Adrenal gland (tissue), 12 donors: ENCODE data around the gene TPR. TPM values are rescaled to one million over a fixed set of nuclear protein-coding genes. Genes with fewer than 3 reads are reported as not detected.
"Not testable (repeated sequence)": the region's sequence is repeated elsewhere in the genome, so short reads cannot be mapped to it uniquely, and the experiment has no call there.

ENCODE experiments used
- DNase-seq, 7 donors: peaks; one replicate each; pipeline ENCODE4 v3.0.0-alpha.2; 2019 to 2020
- H3K27ac ChIP-seq, 5 donors: fragments of 200-600 bp; sonication (generic) in 4 of 5; 1 replicate in 3 of 5; 2 replicates in 2 of 5; pipeline versions ENCODE4 v1.5.1 to v1.8.0; 2016 to 2020; ENCODE audit warnings: mild to moderate bottlenecking in 1 of 5
- H3K27me3 ChIP-seq: fragments of 200-600 bp; 2 replicates; pipeline ENCODE4 v1.8.0; 2021
- H3K36me3 ChIP-seq, 2 donors: fragments of 200-600 bp; replicated peaks in 1 of 2; 1 replicate in 1 of 2; 2 replicates in 1 of 2; pipeline versions ENCODE4 v1.5.1 to v1.8.0; 2018 to 2022
- H3K4me1 ChIP-seq, 2 donors: fragments of 200-600 bp; replicated peaks in 1 of 2; 1 replicate in 1 of 2; 2 replicates in 1 of 2; pipeline versions ENCODE4 v1.5.1 to v1.8.0; 2018 to 2021
- H3K4me3 ChIP-seq, 4 donors: fragments of 200-600 bp; sonication (generic) in 3 of 4; one replicate each; pipeline ENCODE4 v1.5.1; 2016 to 2018
- H3K9me3 ChIP-seq, 3 donors: fragments of 200-600 bp; sonication (generic) in 1 of 3; replicated peaks in 1 of 3; 1 replicate in 2 of 3; 2 replicates in 1 of 3; pipeline versions ENCODE4 v1.5.1 to v1.8.0; 2016 to 2021
- CTCF ChIP-seq, 6 experiments: fragments of 450-650 bp in 4 of 6; fragments of 200-600 bp in 2 of 6; sonication (generic) in 1 of 6; IDR thresholded peaks; 1 replicate in 5 of 6; 2 replicates in 1 of 6; pipeline versions ENCODE4 v1.5.1 to v1.8.0; 2016 to 2021; ENCODE audit warnings: antibody characterized with exemption in 6 of 6, mild to moderate bottlenecking in 2 of 6, moderate library complexity in 1 of 6
- POLR2A ChIP-seq, 2 donors: fragments of 450-650 bp; IDR thresholded peaks; one replicate each; pipeline ENCODE4 v1.6.1; 2017; ENCODE audit warnings: antibody characterized with exemption in 2 of 2, mild to moderate bottlenecking in 2 of 2, moderate library complexity in 1 of 2
- WGBS, 4 donors: extraction: QIAGEN DNeasy Blood & Tissue Kit in 2 of 4; methylation state at CpG; one replicate each; pipeline versions ENCODE4 v1.1.5 to v1.1.7; 2013 to 2017; 5-methylcytosine and 5-hydroxymethylcytosine counted together
- intact Hi-C, 2 donors: fragments of 100-400 bp; cut with DNase I; formaldehyde crosslinking; loops; one replicate each; pipeline versions ENCODE4 v1.14.1 to v1.15.0; 2022 to 2023
- polyA plus RNA-seq, 3 donors: library from polyadenylated mRNA; stranded (reverse); fragments of 200-250 nt in 2 of 3; fragments of 350-450 nt in 1 of 3; fragmentation: Illumina TruSeq in 1 of 3; extraction: RNeasy Lipid Tissue Mini Kit (QIAGEN cat#74804) in 1 of 3; gene quantifications; one replicate each; pipeline ENCODE4 v1.2.3, GENCODE V29; 2013 to 2014
- total RNA-seq, 9 donors: library from RNA; depleted of rRNA in 4 of 9; stranded (reverse); fragments of >200 nt in 4 of 9; fragments of 120-200 nt in 1 of 9; fragmentation: NEBNext Ultra II Directional in 1 of 9; extraction: Animal tissue kit (Norgen Biotek cat#: 25700) in 1 of 9; gene quantifications; one replicate each; pipeline versions ENCODE4 v1.1.0 to v1.2.4, GENCODE V29; 2013 to 2023
- donor health status: healthy with polysubstance abuse.
- donor health status: Bipolar disorder and iron deficiency.
- donor health status: DM: yes; HTN: yes; CAD: no.
- donor health status: DM: no; HTN: no; CAD: no.
- donor health status: DM: no; HTN: no; CAD: no.
- donor health status: DM: yes; HTN: yes; CAD: no.

TPR gene
- total and polyA plus RNA-seq, 12 donors, result 24.2 to 99.2 (median 57.0) TPM

- peaks cover 0 to 27% of the 10 kb centered on the region in 2 donors for H3K36me3 ChIP-seq
- peaks cover 18 to 25% of the 10 kb centered on the region in 2 donors for H3K4me1 ChIP-seq
- H3K9me3 ChIP-seq, result no peaks in the 10 kb centered on the region
- peak overlapping the region; percentile 28 to 88 (median 81) for H3K4me3 ChIP-seq
- no peak for TF ChIP-seq CTCF (IDR thresholded peaks at IDR 0.05)
- TF ChIP-seq POLR2A (IDR thresholded peaks at IDR 0.05), result no peak
- WGBS, 4 donors, result 0 to 1% (median 0%) methylated on average over 19 to 37 of the region's 37 CpGs
- no peaks in the 10 kb centered on the region for H3K27me3 ChIP-seq
- peak; percentile 15 to 74 (median 51) for DNase-seq
- peak overlapping the region; percentile 64 to 98 (median 94) for H3K27ac ChIP-seq
- intact Hi-C loops, result no loop called here
Observed at GRCh38 chr1:186374303-186375151, 526 bp downstream of the TPR start.

- peaks cover 0 to 96% of the 10 kb centered on the region in 2 donors for H3K36me3 ChIP-seq
- H3K4me3 ChIP-seq, H3K4me1 ChIP-seq, H3K27ac ChIP-seq, H3K27me3 ChIP-seq, intact Hi-C loops, DNase-seq, H3K9me3 ChIP-seq: not testable (repeated sequence)
- WGBS, 4 donors, result 92 to 96% (median 94%) methylated on average over 8 of the region's 8 CpGs
Observed at GRCh38 chr1:186347837-186348691, 27.0 kb downstream of the TPR start.

- Histone ChIP-seq H3K27me3 (no peaks in the 10 kb centered on the region), H3K36me3 (peaks cover 0 to 97% of the 10 kb centered on the region in 2 donors)
Observed at GRCh38 chr1:186340772-186341171, 34.3 kb downstream of the TPR start.

GRCh38 chr1:186337554-186337953, 37.5 kb downstream of the TPR start:
- Histone ChIP-seq H3K9me3 (no peaks in the 10 kb centered on the region), H3K4me3 (no peak overlapping the region), H3K27me3 (no peaks in the 10 kb centered on the region), H3K36me3 (peaks cover 0 to 97% of the 10 kb centered on the region in 2 donors), H3K4me1 (no peaks in the 10 kb centered on the region), H3K27ac (no peak overlapping the region)
- no peak for DNase-seq
- WGBS, 4 donors, result 94 to 96% (median 95%) methylated on average over 2 of the region's 2 CpGs
- intact Hi-C loops, result no loop called here
- no peak for TF ChIP-seq POLR2A (IDR thresholded peaks at IDR 0.05)
- no peak for TF ChIP-seq CTCF (IDR thresholded peaks at IDR 0.05)

More at GRCh38 chr1:186340772-186341171, 34.3 kb downstream of the TPR start:
- Histone ChIP-seq H3K4me3 (no peak overlapping the region), H3K9me3 (no peaks in the 10 kb centered on the region), H3K4me1 (no peaks in the 10 kb centered on the region), H3K27ac (no peak overlapping the region)
- no peak for TF ChIP-seq POLR2A (IDR thresholded peaks at IDR 0.05)
- no peak for TF ChIP-seq CTCF (IDR thresholded peaks at IDR 0.05)
- intact Hi-C loops, result no loop called here
- WGBS, 4 donors, result 90 to 95% (median 93%) methylated on average over 5 of the region's 5 CpGs
- DNase-seq, result no peak
